HG02973 (cell line): ENCODE data around the gene ISY1.
"Not testable (repeated sequence)": the region's sequence is repeated elsewhere in the genome, so short reads cannot be mapped to it uniquely, and the experiment has no call there.

Source experiments
- ATAC-seq: cut with Tn5 transposase; IDR thresholded peaks from one replicate; pipeline ENCODE4 v1.9.1; 2021; ENCODE audit warnings: moderate library complexity; ENCODE audit not compliant: unreplicated experiment

Gene ISY1

GRCh38 chr3:129160891-129161859 is at the start of gene ISY1:
ISY1 (minus strand) TSS chr3:129161063; CDS start chr3:129160975, 88 bp downstream.
- ATAC-seq, result peak; percentile 76

- ATAC-seq, result no peak
Observed at GRCh38 chr3:129207479-129207878, 46.6 kb upstream of the ISY1 start.

GRCh38 chr3:129205109-129205832 is 44.4 kb upstream of the ISY1 start:
- ATAC-seq, result no peak

GRCh38 chr3:129204473-129204872 is 43.6 kb upstream of the ISY1 start:
- ATAC-seq, result no peak

- no peak for ATAC-seq
Observed at GRCh38 chr3:129199366-129199765, 38.5 kb upstream of the ISY1 start.

- ATAC-seq, result no peak
Observed at GRCh38 chr3:129197321-129197720, 36.5 kb upstream of the ISY1 start.

GRCh38 chr3:129196601-129197000 is 35.7 kb upstream of the ISY1 start:
- ATAC-seq, result no peak

- no peak for ATAC-seq
Observed at GRCh38 chr3:129195731-129196256, 34.9 kb upstream of the ISY1 start.

GRCh38 chr3:129189793-129190192 is 28.9 kb upstream of the ISY1 start:
- ATAC-seq, result not testable (repeated sequence)

- no peak for ATAC-seq
Observed at GRCh38 chr3:129187857-129188256, 27.0 kb upstream of the ISY1 start.

GRCh38 chr3:129185783-129186182 is 24.9 kb upstream of the ISY1 start:
- ATAC-seq, result no peak

- ATAC-seq, result not testable (repeated sequence)
Observed at GRCh38 chr3:129184784-129185542, 24.1 kb upstream of the ISY1 start.

GRCh38 chr3:129184396-129184657 is 23.5 kb upstream of the ISY1 start:
- ATAC-seq, result no peak

- peak; percentile 93 for ATAC-seq
Observed at GRCh38 chr3:129183569-129184395, 22.9 kb upstream of the ISY1 start, which contains the start of gene CNBP. CNBP (minus strand) TSS chr3:129183896; CDS start chr3:129171757, 12,139 bp downstream.

- no peak for ATAC-seq
Observed at GRCh38 chr3:129182390-129183185, 21.7 kb upstream of the ISY1 start.

- ATAC-seq, result no peak
Observed at GRCh38 chr3:129181819-129182218, 21.0 kb upstream of the ISY1 start.

GRCh38 chr3:129180461-129180860 is 19.6 kb upstream of the ISY1 start:
- no peak for ATAC-seq

- no peak for ATAC-seq
Observed at GRCh38 chr3:129176051-129176450, 15.2 kb upstream of the ISY1 start.

GRCh38 chr3:129173725-129174124 is 12.9 kb upstream of the ISY1 start:
- no peak for ATAC-seq
